Endothelial cell of umbilical vein (primary cell): ENCODE results near the gene DMBT1. TPM values are rescaled to one million over a fixed set of nuclear protein-coding genes. Genes with fewer than 3 reads are reported as not detected.

Source experiments
- BruUV-seq: library from RNA; stranded (reverse); fragments of 400-500 nt; replicated peaks from 2 replicates; lab custom pipeline; 2021; lab: Mats Ljungman, UMichigan
- CTCF ChIA-PET: fragments of 300-600, 350-600 bp; sonication (Branson Sonifier 250); formaldehyde crosslinking; loops from one replicate; lab custom pipeline; 2021; ENCODE audit warnings: antibody characterized with exemption, inconsistent platforms; lab: Charles Lee
- POLR2A ChIA-PET: fragments of 300-600, 350-600 bp; sonication (Branson Sonifier 250); formaldehyde crosslinking; loops from one replicate; lab custom pipeline; 2021; ENCODE audit warnings: antibody characterized with exemption, inconsistent platforms; lab: Charles Lee
- DNase-seq: peaks from one replicate; pipeline ENCODE4 v3.0.0-alpha.2; 2011; ENCODE audit warnings: low read depth, low spot score
- FAIRE-seq: peaks from 2 replicates; lab custom pipeline; 2011; peaks lifted over from hg19 to GRCh38; lab: Jason Lieb, UNC
- H2AFZ ChIP-seq: 2 replicates; pipeline ENCODE4 v1.6.0; 2012; ENCODE audit warnings: low read depth, low read length, control low read depth, inconsistent platforms
- H3K27ac ChIP-seq: 2 replicates; pipeline ENCODE4 v1.5.1; 2011; ENCODE audit warnings: low read depth, mild to moderate bottlenecking, control low read depth, low read length, moderate library complexity; ENCODE audit not compliant: insufficient read depth
- H3K27me3 ChIP-seq, 2 experiments: 2 replicates each; pipeline versions ENCODE4 v1.6.0 to v1.6.1; 2011; ENCODE audit warnings: low read length in 2 of 2, mixed read lengths in 1 of 2; ENCODE audit not compliant: control insufficient read depth in 2 of 2, insufficient read depth in 2 of 2
- H3K36me3 ChIP-seq, 2 experiments: 2 replicates in 1 of 2; 3 replicates in 1 of 2; pipeline ENCODE4 v1.5.1; 2011; ENCODE audit warnings: low read length in 2 of 2, mild to moderate bottlenecking in 1 of 2, moderate library complexity in 1 of 2; ENCODE audit not compliant: control insufficient read depth in 2 of 2, insufficient read depth in 2 of 2; ENCODE audit errors: extremely low read depth in 1 of 2
- H3K4me1 ChIP-seq: 3 replicates; pipeline ENCODE4 v1.5.1; 2011; ENCODE audit warnings: mild to moderate bottlenecking, low read length; ENCODE audit not compliant: control insufficient read depth, insufficient read depth; ENCODE audit errors: extremely low read depth
- H3K4me2 ChIP-seq: 2 replicates; pipeline ENCODE4 v1.6.1; 2011; ENCODE audit warnings: low read length, control low read depth, mixed read lengths; ENCODE audit not compliant: insufficient read depth
- H3K4me3 ChIP-seq, 3 experiments: fragments of 200-600 bp in 1 of 3; sonication (generic), shearing (Covaris generic) in 1 of 3; replicated peaks in 1 of 3; 2 replicates each; pipeline ENCODE4 v1.5.1; 2011 to 2016; ENCODE audit warnings: control low read depth in 3 of 3, low read length in 3 of 3, mild to moderate bottlenecking in 2 of 3, inconsistent platforms in 1 of 3, low read depth in 1 of 3, moderate library complexity in 1 of 3; ENCODE audit not compliant: insufficient read depth in 1 of 3
- H3K79me2 ChIP-seq: 2 replicates; pipeline ENCODE4 v1.6.0; 2012; ENCODE audit warnings: low read length, inconsistent platforms; ENCODE audit not compliant: control insufficient read depth, insufficient read depth
- H3K9ac ChIP-seq: replicated peaks from 2 replicates; pipeline ENCODE3; 2011; ENCODE audit warnings: low read length, control low read depth; ENCODE audit not compliant: insufficient read depth; ENCODE audit errors: extremely low read depth
- H3K9me1 ChIP-seq: replicated peaks from 3 replicates; pipeline ENCODE4 v1.6.0; 2011; ENCODE audit warnings: mild to moderate bottlenecking, low read length; ENCODE audit not compliant: control insufficient read depth, insufficient read depth; ENCODE audit errors: extremely low read depth
- H3K9me3 ChIP-seq: replicated peaks from 2 replicates; pipeline ENCODE4 v1.5.1; 2012; ENCODE audit warnings: low read length, inconsistent platforms; ENCODE audit not compliant: control insufficient read depth, insufficient read depth
- H4K20me1 ChIP-seq: replicated peaks from 2 replicates; pipeline ENCODE3; 2011; ENCODE audit warnings: mild to moderate bottlenecking, low read length; ENCODE audit not compliant: control insufficient read depth, insufficient read depth; ENCODE audit errors: extremely low read depth
- CTCF ChIP-seq, 2 donors: IDR thresholded peaks; 1 replicate in 1 of 2; 2 replicates in 1 of 2; pipeline ENCODE4 v1.5.1; 2011; ENCODE audit warnings: low read length in 2 of 2, mild to moderate bottlenecking in 2 of 2, moderate library complexity in 2 of 2, control low read depth in 1 of 2, inconsistent platforms in 1 of 2, low read depth in 1 of 2; ENCODE audit not compliant: insufficient read depth in 1 of 2; ENCODE audit errors: extremely low read depth in 1 of 2
- EZH2 ChIP-seq: IDR thresholded peaks from 2 replicates; pipeline ENCODE4 v1.6.1; 2012; ENCODE audit warnings: borderline replicate concordance, low read depth, mild to moderate bottlenecking, moderate library complexity, low read length, inconsistent platforms; ENCODE audit not compliant: severe bottlenecking
- FOS ChIP-seq: IDR thresholded peaks from 2 replicates; pipeline ENCODE4 v1.6.1; 2011; ENCODE audit warnings: mild to moderate bottlenecking, low read length, moderate library complexity, borderline replicate concordance; ENCODE audit not compliant: insufficient read depth
- GATA2 ChIP-seq: IDR thresholded peaks from 2 replicates; pipeline ENCODE4 v1.7.0; 2011; ENCODE audit warnings: low read depth, mild to moderate bottlenecking, moderate library complexity, mixed read lengths, low read length; ENCODE audit not compliant: insufficient read length, insufficient read depth
- JUN ChIP-seq: IDR thresholded peaks from 2 replicates; pipeline ENCODE4 v1.6.1; 2011; ENCODE audit warnings: borderline replicate concordance, low read depth; ENCODE audit not compliant: insufficient read length, insufficient read depth
- MAX ChIP-seq: IDR thresholded peaks from 2 replicates; pipeline ENCODE4 v1.6.1; 2011; ENCODE audit not compliant: insufficient read depth, insufficient read length
- MYC ChIP-seq: IDR thresholded peaks from one replicate; pipeline ENCODE4 v1.6.1; 2011; ENCODE audit warnings: mild to moderate bottlenecking, low read depth, low read length
- POLR2A ChIP-seq: IDR thresholded peaks from 2 replicates; pipeline ENCODE4 v1.6.1; 2012; ENCODE audit warnings: low read depth, mild to moderate bottlenecking, control low read depth, low read length
- POLR2AphosphoS5 ChIP-seq: IDR thresholded peaks from 2 replicates; pipeline ENCODE4 v1.6.1; 2012; ENCODE audit warnings: low read depth, mild to moderate bottlenecking, control low read depth, low read length, moderate library complexity; ENCODE audit not compliant: insufficient read depth
- dilution Hi-C: fragments of 300-500 bp; cut with MboI; formaldehyde crosslinking; loops from one replicate; pipeline ENCODE4 v1.15.0; 2019; ENCODE audit warnings: low sequenced_read_pairs; ENCODE audit not compliant: extremely low pct_ligation_motif_present
- intact Hi-C: fragments of 100-400 bp; cut with micrococcal nuclease; formaldehyde crosslinking; loops from one replicate; pipeline ENCODE4 v1.10.0; 2022
- polyA plus RNA-seq, 4 experiments: library from polyadenylated mRNA; depleted of rRNA in 3 of 4; stranded (reverse) in 3 of 4; unstranded in 1 of 4; fragments of >200 nt; gene quantifications; 2 replicates each; pipeline versions ENCODE4 v1.2.1 to v1.2.3, GENCODE V29; 2011 to 2012; ENCODE audit warnings: missing spikeins in 1 of 4
- total RNA-seq: library from RNA; stranded (reverse); gene quantifications from 2 replicates; pipeline ENCODE4 v1.2.3, GENCODE V29; 2021

The DMBT1 gene
- total and polyA plus RNA-seq, 2 donors (not counting 3 experiments of a cell fraction or from before 2014, with no cell fraction given) = 0.01 TPM; not detected in 1

GRCh38 chr10:122657255-122657654, 96.7 kb downstream of the DMBT1 start:
- Histone ChIP-seq H3K4me1 (no peaks in the 10 kb centered on the region), H3K4me2 (no peak overlapping the region), H3K27ac (no peak overlapping the region), H2AFZ (no peak overlapping the region), H3K9me3 (no peaks in the 10 kb centered on the region), H3K79me2 (no peaks in the 10 kb centered on the region), H3K9ac (no peak overlapping the region), H3K27me3 (peaks cover 3 to 5% of the 10 kb centered on the region in 2 experiments), H3K36me3 (no peaks in the 10 kb centered on the region), H3K4me3 (no peak overlapping the region), H4K20me1 (no peaks in the 10 kb centered on the region), H3K9me1 (no peaks in the 10 kb centered on the region)
- dilution Hi-C loops = no loop called here
- CTCF ChIA-PET = interaction anchor here (0.8 kb wide), 1 partner anchor 8 kb away, joined by 5 read pairs; no protein-coding TSS in a partner anchor
- no peak for DNase-seq
- no peak for TF ChIP-seq MYC
- TF ChIP-seq GATA2 = no peak
- no peak for TF ChIP-seq MAX
- TF ChIP-seq JUN = no peak
- TF ChIP-seq POLR2A = no peak
- TF ChIP-seq EZH2 = no peak
- TF ChIP-seq CTCF (IDR thresholded peaks at IDR 0.05; ENCODE audit: extremely low read depth in 1 of 2, insufficient read depth in 1 of 2, low read depth in 1 of 2, low read length in 2 of 2) = no peak
- no peak for TF ChIP-seq FOS
- TF ChIP-seq POLR2AphosphoS5 = no peak
- no TSS peak for BruUV-seq
- intact Hi-C loops = no loop called here
- FAIRE-seq = no peak
- POLR2A ChIA-PET = no interaction called here
